Testis (tissue), 3 donors: ENCODE results near the gene CIP2A. TPM values are rescaled to one million over a fixed set of nuclear protein-coding genes. Genes with fewer than 3 reads are reported as not detected.

Experiments used
- DNase-seq: peaks from one replicate; pipeline ENCODE4 v3.0.0-alpha.2; 2019
- H3K27ac ChIP-seq, 2 donors: fragments of 200-600 bp; sonication (generic); one replicate each; pipeline ENCODE4 v1.5.1; 2019
- H3K27me3 ChIP-seq: fragments of 200-600 bp; sonication (generic); one replicate; pipeline ENCODE4 v1.5.1; 2019
- H3K36me3 ChIP-seq: fragments of 200-600 bp; sonication (generic); one replicate; pipeline ENCODE4 v1.5.1; 2017; ENCODE audit warnings: low read depth; ENCODE audit errors: missing control alignments
- H3K4me1 ChIP-seq: fragments of 200-600 bp; sonication (generic); one replicate; pipeline ENCODE4 v1.5.1; 2019
- H3K4me3 ChIP-seq, 2 donors: fragments of 200-600 bp; sonication (generic); one replicate each; pipeline ENCODE4 v1.5.1; 2017 to 2019
- H3K9me3 ChIP-seq: fragments of 200-600 bp; sonication (generic); one replicate; pipeline ENCODE4 v1.5.1; 2017
- CTCF ChIP-seq, 3 experiments: fragments of 450-650 bp in 2 of 3; fragments of 200-600 bp in 1 of 3; sonication (generic) in 1 of 3; IDR thresholded peaks; one replicate each; pipeline ENCODE4 v1.5.1; 2016 to 2019; ENCODE audit warnings: antibody characterized with exemption in 3 of 3, mild to moderate bottlenecking in 2 of 3, moderate library complexity in 1 of 3
- POLR2A ChIP-seq: fragments of 450-650 bp; IDR thresholded peaks from one replicate; pipeline ENCODE4 v1.6.1; 2017; ENCODE audit warnings: antibody characterized with exemption, mild to moderate bottlenecking, moderate library complexity
- WGBS, 2 donors: methylation state at CpG; one replicate each; pipeline ENCODE4 v1.1.5; 2018; 5-methylcytosine and 5-hydroxymethylcytosine counted together
- intact Hi-C: fragments of 100-400 bp; cut with DNase I; formaldehyde crosslinking; loops from one replicate; pipeline ENCODE4 v1.15.1; 2023; ENCODE audit warnings: low total_unique reads
- polyA plus RNA-seq: library from polyadenylated mRNA; stranded (reverse); fragments of 350-450 nt; fragmentation: Illumina TruSeq; extraction: RNeasy Lipid Tissue Mini Kit (QIAGEN cat#74804); gene quantifications from one replicate; pipeline ENCODE4 v1.2.3, GENCODE V29; 2014; ENCODE audit warnings: low read depth, low replicate concordance; ENCODE audit not compliant: insufficient read depth
- total RNA-seq, 2 donors: library from RNA; depleted of rRNA; stranded (reverse); fragments of >200 nt; gene quantifications; one replicate each; pipeline ENCODE4 v1.2.3, GENCODE V29; 2016

Gene CIP2A
- total and polyA plus RNA-seq, 3 donors from 2014 or later, result 8.5 to 23.5 (median 18.0) TPM

DNA sequence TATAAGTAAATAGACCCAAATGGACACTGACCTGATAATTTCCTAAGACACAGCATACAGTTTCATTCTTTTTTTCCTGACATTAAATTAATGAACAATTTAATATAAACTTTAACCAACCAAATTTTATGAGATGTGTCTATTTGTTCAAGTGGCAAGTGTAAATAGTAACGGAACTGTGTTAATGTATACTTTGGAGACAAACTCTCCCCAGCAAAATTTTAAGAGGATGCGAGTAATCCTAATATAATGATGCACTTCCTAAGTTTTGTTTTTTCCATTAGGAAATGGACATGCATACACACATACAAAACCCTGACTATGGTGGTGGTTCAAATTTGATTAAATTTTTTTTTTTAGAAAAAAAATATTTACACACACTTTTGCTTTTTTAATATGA, 40.4 kb downstream of the CIP2A start:
- Histone ChIP-seq H3K4me1 (peaks cover 3% of the 10 kb centered on the region), H3K27ac (no peak overlapping the region), H3K27me3 (no peaks in the 10 kb centered on the region), H3K4me3 (no peak overlapping the region), H3K36me3 (no peaks in the 10 kb centered on the region), H3K9me3 (no peaks in the 10 kb centered on the region)
- intact Hi-C loops, result no loop called here
- no peak for DNase-seq
- TF ChIP-seq POLR2A (no peak), CTCF (IDR thresholded peaks at IDR 0.05) (no peak)
- 93 to 99% methylated on average over 2 of the region's 2 CpGs for WGBS, 2 donors

DNA sequence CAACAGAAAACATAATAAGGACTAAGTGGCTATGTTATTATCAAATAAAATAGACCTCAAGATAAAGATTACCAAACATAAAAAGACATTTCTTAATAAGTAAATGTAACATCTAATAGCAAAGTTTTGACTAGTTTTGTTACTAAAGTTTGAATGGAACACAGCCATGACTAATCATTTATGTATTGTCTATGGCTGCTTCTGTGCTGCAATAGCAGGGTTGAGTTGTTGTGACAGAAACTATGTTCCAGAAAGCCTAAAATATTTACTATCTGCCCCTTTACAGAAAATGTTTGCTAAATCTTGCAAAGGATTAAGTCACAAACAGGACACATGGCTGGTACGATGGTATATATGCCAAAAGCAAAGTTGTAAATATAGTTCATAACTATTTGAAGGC, 40.9 kb downstream of the CIP2A start:
- TF ChIP-seq CTCF (IDR thresholded peaks at IDR 0.05) (no peak), POLR2A (no peak)
- Histone ChIP-seq H3K4me1 (peaks cover 3% of the 10 kb centered on the region), H3K27me3 (no peaks in the 10 kb centered on the region), H3K4me3 (no peak overlapping the region), H3K9me3 (no peaks in the 10 kb centered on the region), H3K36me3 (no peaks in the 10 kb centered on the region), H3K27ac (no peak overlapping the region)
- 84 to 89% methylated on average over 1 of the region's 1 CpG for WGBS, 2 donors
- DNase-seq, result no peak
- intact Hi-C loops, result no loop called here

DNA sequence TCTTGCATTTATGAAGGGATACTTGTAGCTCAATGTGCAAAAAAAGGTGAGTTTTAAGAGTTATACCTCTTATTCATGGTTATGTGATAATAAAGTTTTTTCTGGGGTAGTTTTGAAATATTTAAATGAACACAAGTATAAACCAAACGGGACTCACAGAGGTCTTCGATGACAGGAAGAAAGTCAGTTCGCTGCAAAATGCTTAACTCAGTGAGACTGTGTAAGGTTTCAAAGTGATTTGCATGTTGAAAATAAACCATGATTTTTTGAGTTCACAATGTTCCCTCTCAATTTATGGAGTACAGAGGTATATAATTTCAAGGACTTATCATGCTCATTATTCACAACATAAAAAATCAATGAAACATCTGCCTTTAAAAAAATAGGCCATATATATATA, 42.5 kb downstream of the CIP2A start:
- H3K4me3 ChIP-seq, result no peak overlapping the region
- no peaks in the 10 kb centered on the region for H3K27me3 ChIP-seq
- TF ChIP-seq CTCF (IDR thresholded peaks at IDR 0.05) (no peak), POLR2A (no peak)
- no peaks in the 10 kb centered on the region for H3K9me3 ChIP-seq
- WGBS, 2 donors, result 63 to 73% methylated on average over 3 of the region's 3 CpGs
- intact Hi-C loops, result no loop called here
- no peaks in the 10 kb centered on the region for H3K36me3 ChIP-seq
- no peak overlapping the region for H3K27ac ChIP-seq
- peaks cover 3% of the 10 kb centered on the region for H3K4me1 ChIP-seq
- no peak for DNase-seq

DNA sequence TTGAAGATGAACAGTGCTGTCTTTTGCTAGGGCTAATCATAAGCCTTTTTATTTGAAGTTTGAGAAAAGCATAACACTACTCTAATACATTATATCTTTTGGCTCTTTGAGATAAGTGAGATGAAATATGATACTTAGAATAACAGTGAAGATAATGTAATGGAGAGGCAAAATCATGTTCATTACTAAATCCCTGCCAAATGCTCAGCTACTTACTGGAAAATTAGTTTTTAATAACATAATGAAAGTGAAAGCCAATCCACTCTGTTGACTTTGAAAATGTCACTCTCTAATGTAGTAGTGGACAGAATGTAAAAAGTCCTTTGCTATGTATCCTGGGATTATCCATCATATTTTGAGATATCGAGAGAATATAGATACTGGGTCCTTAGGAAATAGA, 43.0 kb downstream of the CIP2A start:
- TF ChIP-seq CTCF (IDR thresholded peaks at IDR 0.05) (no peak), POLR2A (no peak)
- no peak for DNase-seq
- H3K36me3 ChIP-seq, result no peaks in the 10 kb centered on the region
- H3K4me1 ChIP-seq, result peaks cover 3% of the 10 kb centered on the region
- no peak overlapping the region for H3K27ac ChIP-seq
- no peaks in the 10 kb centered on the region for H3K27me3 ChIP-seq
- H3K4me3 ChIP-seq, result no peak overlapping the region
- 60 to 72% methylated on average over 1 of the region's 1 CpG for WGBS, 2 donors
- intact Hi-C loops, result no loop called here
- H3K9me3 ChIP-seq, result no peaks in the 10 kb centered on the region

DNA sequence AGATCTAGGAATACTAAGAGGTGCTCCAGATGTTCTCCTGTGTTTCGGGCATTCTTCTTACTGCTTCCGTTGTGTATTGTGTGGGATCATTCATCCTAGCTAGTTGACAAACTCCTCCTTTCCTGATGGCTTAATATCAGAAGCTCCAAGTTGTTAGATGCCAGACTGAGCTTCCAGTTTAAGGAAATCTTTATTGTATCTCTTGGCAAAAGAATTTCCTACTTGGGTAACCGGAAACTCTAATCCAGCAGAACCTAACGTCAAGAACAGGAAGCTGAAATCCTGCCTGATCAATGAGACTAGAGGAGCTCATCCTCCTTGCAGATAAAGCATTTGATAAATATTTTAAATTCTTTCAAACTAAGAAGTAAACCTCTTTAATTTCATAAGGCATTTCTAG, 51.2 kb downstream of the CIP2A start:
- 65 to 76% methylated on average over 4 of the region's 4 CpGs for WGBS, 2 donors
- Histone ChIP-seq H3K27ac (no peak overlapping the region), H3K9me3 (no peaks in the 10 kb centered on the region), H3K27me3 (no peaks in the 10 kb centered on the region), H3K4me1 (no peaks in the 10 kb centered on the region), H3K36me3 (no peaks in the 10 kb centered on the region), H3K4me3 (no peak overlapping the region)
- DNase-seq, result no peak
- intact Hi-C loops, result no loop called here
- TF ChIP-seq CTCF (IDR thresholded peaks at IDR 0.05) (no peak), POLR2A (no peak)
